Activated CD8-positive, alpha-beta memory T cell treated with anti-CD3 and anti-CD28 coated beads for 24 hours (primary cell): ENCODE results near the gene VMAC.

Experiments
- DNase-seq: peaks from one replicate; pipeline ENCODE4 v3.0.0-alpha.2; 2020

Gene VMAC

DNA sequence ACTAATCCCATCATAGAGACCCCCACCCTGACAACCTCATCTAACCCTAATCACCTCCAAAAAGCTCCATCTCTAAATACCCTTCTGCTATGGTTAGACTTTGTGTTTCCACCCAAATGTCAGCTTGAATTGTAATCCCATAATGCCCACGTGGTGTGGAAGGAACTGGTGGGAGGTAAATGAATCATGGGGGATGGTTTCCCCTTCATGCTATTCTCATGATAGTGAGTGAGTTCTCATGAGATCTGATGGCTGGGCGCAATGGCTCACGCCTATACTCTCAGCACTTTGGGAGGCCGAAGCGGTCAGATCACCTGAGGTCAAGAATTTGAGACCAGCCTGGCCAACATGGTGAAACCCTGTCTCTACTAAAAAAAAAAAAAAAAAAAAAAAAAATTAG is 2.6 kb downstream of the VMAC start:
- DNase-seq: no peak

DNA sequence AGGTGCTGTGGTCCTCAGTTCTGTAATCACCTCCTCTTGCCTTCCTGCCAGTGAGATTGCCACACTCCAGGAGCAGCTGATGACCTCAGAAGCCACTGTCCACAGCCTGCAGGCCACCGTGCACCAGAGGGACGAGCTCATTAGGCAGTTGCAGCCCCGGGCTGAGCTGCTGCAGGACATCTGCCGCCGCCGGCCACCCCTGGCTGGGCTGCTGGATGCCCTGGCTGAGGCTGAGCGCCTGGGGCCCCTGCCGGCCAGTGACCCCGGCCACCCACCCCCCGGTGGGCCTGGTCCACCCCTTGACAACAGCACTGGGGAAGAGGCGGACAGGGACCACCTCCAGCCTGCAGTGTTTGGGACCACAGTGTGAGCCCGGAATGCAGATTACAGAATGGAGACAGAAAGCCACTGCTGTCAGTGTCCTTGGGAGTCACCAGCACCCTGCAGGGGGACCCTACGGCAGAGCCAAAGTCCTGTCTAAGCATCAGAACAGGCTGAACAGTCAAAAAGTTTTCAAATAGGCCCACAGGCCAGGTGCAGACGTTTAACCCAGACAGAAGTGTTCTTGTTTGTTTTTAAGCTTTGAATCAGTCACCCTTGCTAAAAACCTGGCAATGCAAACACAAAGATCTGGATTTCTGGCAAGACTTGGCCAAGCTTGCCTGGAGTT is 4.2 kb downstream of the VMAC start:
- DNase-seq: no peak

DNA sequence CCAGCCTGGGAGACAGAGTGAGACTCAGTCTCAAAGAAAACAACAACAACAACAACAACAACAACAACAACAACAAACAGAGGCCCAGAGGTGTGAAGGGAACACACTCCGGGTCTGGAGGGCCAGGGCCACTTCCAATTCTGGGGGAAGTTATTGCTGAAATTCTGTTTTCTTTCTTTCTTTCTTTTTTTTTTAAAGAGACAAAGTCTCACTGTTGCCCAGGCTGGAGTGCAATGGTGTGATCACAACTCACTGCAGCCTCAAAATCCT is 5.9 kb downstream of the VMAC start:
- DNase-seq: no peak

DNA sequence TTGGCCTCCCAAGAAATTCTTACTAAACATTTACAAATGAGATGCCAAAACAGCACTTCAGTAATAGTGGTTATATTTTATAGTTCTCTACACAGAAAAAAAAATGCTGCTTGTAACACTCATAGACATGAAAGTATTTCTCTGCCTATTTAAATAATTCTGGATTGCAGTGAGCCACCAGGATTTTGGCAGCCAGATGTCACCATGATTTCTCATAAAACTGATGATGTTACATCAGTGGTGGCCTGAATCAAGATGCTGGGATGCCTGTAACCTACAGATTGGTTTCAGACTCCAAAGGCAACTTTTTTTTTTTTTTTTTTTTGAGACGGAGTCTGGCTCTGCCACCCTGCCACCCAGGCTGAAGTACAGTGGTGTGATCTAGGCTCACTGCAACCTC is 6.7 kb downstream of the VMAC start:
- DNase-seq: no peak

DNA sequence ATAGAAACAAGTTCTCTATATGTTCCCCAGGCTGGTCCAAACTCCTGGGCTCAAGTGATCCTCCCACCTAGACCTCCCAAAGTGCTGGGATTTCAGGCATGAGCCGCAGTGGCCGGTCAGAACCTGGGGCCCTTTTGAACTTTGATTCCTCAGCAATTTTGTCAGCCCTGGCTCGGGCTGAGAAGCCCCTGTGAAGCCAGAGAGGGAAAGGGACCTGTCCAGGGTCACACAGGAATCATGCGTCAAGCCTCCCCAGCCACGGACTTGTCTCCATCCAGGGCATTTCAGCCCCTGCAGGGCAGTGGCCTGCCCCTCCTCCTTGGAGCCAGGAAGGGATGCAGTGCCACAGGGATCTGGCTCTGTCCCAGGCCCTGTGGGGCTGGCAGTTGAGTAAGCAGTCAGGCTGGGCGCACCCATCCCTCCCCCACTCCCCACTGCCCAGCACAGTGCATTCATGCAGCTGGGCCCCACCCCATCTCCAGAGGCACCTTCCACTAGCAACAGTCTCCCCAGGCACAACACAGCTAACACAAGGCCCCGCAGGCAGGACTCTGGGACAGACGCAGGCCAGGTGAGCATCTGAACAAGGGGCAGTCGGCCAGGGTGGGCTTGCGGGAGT is 9.2 kb downstream of the VMAC start, which contains the start of gene CAPS:
Gene CAPS, plus strand, starts transcription at position 516 of the 619 bp plus-strand sequence. CDS start 153 bp downstream, outside the sequence.
- no peak for DNase-seq

- DNase-seq: no peak
These were observed 9.7 kb downstream of the VMAC start for GRCh38 chr19:5914358-5914774.

DNA sequence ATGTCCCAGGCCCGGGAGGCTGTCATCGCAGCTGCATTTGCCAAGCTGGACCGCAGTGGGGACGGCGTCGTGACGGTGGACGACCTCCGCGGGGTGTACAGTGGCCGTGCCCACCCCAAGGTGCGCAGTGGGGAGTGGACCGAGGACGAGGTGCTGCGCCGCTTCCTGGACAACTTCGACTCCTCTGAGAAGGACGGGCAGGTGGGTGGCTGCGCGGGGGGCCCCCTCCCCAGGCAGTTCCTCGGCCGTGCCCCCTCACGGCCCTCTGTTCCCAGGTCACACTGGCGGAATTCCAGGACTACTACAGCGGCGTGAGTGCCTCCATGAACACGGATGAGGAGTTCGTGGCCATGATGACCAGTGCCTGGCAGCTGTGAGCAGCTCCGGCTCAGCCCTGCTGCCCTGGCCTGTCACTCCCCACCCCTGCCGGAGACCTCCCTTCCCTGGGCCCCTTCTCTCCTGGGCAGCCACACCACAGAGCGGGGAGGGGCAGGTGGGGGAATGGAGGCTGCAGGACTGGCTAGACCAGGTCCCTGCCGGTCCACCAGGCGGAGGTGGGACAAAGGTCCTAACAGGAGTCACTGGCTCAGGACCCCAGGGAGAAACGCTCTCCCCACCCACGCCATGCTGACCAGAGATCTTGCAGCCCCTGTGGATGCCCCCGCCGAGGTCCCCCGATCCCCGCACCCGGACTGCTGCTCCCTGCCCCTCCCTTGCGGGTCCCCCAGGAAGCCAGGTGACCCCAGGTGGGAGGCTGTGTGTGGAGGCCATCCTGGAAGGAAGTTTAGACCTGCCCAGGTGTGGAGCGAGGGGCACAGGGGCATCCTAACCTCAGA is 10.5 kb downstream of the VMAC start:
- no peak for DNase-seq

DNA sequence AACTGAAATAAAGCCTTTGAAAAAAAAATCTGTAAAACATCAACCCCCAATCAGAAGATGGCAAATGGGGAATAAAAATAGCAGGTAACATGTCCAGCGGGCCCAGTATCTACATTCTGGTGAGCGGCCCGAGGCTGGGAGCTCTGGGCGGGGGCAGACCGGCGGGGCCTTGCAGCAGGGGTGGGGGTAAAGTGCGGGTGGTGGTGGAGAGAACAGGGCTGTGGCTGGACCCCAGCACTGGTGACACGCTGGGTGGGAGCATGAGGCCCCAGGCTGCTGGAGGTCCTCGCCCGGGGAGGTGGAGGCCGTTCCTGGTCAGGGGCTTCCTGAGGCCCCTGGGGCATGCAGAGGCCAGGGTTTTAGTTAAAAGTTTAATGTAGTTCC is 11.1 kb downstream of the VMAC start:
- no peak for DNase-seq

DNA sequence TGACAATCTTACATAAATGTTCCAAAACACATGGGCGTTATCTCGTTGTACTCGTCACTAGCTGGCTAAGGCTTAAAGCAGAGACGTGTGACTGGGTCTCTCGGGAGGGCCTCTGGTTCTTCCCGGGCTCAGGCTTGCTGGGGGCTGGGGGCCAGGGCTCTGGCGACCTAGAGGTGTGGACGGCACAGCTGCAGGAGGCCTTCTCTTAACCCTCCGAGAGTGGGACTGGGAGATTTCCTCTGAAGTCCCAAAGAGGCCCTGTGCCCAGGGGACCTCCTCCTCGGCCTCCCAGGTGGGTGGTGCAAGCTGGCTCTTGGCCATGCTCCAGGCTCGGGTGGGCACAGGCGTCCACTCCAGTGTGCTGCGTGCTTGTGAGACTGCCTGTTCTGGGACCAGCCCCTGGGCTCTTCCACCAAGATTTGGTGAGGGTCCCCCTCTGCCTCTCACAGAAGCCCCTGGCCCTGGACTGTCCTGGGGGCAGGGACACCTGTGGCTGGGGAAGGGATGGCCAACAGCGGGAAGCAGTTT is 11.6 kb downstream of the VMAC start:
- no peak for DNase-seq

- no peak for DNase-seq
These were observed 12.9 kb downstream of the VMAC start for GRCh38 chr19:5917431-5918107.

DNA sequence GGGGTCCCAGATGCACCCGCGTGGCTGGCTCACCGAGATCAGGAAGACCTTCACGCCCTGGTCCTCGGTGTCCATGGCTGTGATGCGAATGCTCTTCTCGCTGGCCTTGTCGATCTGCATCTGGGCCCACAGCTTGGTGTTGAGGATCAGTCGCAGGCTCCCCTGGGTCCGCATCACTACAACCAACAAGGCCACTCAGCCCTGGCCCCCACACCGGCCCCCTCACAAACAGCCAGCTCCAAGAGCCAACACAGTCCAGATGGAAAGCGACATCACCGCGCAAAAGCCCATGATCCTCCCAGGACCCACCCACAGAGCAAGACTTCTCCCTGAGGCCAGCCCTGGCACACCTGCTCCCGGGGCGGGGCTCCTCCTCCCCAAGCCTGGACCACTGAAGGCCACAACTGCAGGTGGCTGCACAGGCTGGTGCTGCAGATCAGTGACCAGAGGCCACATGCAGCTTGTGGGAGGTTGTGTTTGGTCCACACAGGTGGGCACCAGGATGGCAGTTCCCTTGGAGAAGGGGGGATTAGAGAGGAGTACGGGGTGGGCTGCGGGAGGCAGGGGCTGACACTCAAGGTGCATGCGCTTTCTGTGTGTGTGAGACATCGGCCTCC is 13.9 kb downstream of the VMAC start:
- DNase-seq: no peak

DNA sequence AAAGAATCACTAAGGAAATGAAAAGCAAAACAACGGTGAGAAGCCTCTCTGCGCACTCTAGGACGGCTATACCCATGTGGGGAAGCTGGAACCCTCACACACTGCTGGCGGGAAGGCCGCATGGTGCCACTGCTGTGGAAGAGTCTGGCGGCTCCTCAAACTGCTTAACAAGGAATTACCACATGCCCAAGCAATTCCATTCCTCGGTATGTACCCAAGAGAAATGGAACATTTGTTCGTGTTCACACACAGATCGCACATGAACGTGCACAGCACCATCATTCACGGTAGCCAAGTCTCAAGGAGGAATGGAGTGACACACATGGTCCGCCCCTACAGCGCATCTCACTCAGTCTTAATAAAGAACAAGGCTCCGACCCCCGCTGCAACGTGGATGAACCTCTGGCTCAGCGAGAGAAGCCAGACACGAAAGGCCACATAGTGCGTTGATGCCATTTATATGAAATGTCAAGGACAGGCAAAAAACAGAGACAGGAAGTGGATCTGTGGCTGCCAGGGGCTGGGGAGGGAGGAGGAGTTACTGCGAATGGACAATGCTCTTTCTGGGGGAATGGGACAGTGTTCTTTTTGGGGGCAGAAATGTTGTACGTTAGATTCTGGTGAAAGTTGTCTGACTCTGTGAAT is 17.0 kb downstream of the VMAC start:
- no peak for DNase-seq

DNA sequence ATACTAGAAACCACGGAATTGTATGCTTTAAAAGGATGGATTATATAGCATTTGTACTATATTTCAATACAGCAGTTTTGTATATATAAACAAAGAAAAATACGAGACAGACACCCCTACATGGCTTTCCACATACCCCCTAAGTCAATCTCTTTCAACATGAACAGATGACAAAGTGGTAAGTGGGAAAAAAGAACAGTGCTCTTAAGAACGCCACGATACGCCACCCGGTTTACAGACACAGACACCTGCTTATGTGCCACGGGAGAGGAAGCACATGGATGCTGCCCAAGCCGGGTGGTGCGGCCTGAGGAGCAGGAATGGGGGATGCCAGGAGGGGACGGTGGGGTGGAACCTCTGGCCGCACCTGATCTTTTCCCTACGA is 17.5 kb downstream of the VMAC start:
- no peak for DNase-seq

- no peak for DNase-seq
These were observed 18.7 kb downstream of the VMAC start for GRCh38 chr19:5923356-5923755.

DNA sequence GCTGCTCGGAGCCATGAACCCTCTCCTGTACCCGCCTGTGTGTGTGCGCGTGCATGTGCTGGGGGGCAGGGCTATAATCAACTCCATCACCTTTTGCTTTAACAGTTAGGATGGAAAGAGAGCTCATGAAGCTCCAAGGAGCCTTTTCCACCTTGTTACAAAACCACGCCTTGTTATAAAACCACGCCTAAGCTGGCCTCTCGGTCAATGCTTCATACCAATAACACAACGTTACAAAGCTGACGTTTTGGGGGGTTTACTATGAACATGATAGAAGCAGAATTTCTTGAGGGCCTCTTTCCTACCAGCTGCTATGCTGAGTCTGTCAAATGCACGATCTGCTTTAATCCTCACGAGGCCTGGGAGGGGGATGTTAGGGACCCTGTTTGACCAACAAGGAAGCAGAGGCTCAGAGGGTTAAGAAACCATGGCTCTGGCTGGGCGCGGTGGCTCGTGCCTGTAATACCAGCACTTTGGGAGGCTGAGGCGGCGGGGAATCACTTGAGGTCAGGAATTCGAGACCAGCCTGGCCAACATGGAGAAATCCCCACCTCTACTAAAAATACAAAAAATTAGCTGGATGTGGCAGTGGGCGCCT is 21.3 kb downstream of the VMAC start:
- no peak for DNase-seq

DNA sequence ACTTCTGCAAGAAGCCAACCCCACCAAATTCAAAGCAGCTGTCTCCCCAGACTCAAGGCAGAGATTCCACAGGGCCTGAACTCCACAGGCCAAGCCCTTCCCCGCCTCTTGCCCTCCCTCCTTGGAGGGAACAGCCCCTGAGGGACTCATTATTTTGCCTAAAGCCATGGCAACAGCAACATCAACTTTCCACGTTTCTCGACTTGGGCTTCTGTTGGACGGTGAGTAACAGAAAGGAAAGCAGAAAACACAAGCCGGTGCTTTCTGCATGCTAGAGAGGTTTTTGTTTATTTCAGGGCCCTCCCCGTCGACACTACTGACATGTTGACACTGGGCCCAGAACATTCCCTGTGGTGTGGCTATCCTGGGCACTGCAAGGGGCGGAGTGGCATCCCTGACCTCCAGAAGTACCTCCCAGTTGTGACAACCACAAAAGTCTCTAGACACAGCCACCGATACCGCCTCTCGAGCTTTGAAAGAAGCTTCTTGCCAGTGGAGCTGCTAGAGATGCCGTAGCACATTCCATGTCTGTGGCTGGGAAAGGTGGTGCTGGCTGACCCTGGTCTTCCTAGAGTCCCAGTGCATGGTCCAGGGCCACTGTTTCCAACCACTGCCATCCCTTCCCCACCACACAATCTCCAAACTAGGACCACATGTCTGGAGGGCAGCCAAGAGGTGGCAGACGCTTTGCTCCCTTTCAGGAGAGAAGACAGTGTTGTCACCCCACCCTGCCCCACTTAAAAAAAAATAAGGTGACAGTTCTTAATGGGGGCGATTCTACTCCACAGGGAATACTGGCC is 22.2 kb downstream of the VMAC start:
- no peak for DNase-seq

GRCh38 chr19:5927441-5927821 is 22.8 kb downstream of the VMAC start:
- no peak for DNase-seq

- no peak for DNase-seq
These were observed 24.5 kb downstream of the VMAC start for GRCh38 chr19:5929179-5929578.

DNA sequence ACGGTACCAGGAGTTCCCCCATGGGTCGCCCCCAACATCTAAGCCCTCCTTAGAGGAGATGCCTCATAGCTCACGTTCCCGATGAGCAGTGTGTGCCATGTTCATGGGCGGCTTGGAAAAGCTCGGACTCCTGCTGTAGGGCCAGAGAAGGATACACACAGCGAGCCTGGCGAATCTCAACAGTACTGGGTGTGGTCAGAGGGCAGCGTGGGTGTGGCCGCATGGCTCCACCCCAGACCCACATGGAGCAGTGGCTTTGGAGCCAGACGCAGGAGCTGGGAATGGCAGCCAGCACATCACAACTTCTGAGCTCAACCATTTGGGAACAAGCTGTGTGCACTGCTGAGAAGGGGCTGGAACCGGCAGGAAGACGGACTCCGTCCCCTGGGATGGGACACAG is 25.0 kb downstream of the VMAC start:
- no peak for DNase-seq

- DNase-seq: no peak
These were observed 26.6 kb downstream of the VMAC start for GRCh38 chr19:5931251-5931650.

- no peak for DNase-seq
These were observed 27.5 kb downstream of the VMAC start for GRCh38 chr19:5932146-5932545.
